ENCODE measurements around the gene S100A5. TPM values are rescaled to one million over a fixed set of nuclear protein-coding genes. Genes with fewer than 3 reads are reported as not detected.

S100A5 gene
- total RNA-seq, 4 donors from 2014 or later, result not detected

DNA sequence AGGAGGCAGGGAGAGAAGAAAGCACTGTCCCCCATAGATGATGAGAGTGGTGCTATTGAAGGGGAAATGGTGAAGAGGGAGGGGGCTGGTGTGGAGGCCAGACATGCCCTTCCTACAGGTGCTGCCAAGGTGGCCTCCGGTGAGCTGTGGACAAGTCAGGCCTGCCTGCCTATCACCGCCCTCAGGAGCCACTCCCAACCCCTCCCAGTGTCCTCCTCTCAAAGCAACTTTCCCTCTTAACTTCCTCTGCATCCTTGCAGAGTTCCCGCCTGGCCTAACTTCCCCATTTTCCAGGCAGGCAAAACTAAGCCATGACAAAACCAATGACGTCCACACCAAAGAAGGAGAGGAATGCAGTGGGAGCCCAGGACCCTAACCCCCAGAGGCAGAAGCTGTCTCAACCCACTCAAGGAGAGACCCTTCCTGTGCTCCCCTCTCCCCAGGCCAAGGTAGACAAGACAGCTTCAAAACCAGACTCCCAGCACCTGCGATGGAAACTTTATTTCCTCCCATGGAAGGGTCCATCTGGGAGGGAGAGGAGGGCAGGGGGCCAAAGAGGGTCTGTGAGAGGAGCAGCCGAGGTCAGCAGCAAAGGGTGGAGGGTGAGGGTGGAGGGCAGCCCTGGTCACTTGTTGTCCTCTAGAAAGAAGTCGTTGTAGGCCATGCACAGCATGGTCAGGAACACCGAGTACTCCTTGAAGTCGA is 3.9 kb downstream of the S100A5 start:
- TF ChIP-seq POLR2A (IDR thresholded peaks at IDR 0.05), result peak in 1 of 2 donors; percentile 61
- TF ChIP-seq, protein P1, sequence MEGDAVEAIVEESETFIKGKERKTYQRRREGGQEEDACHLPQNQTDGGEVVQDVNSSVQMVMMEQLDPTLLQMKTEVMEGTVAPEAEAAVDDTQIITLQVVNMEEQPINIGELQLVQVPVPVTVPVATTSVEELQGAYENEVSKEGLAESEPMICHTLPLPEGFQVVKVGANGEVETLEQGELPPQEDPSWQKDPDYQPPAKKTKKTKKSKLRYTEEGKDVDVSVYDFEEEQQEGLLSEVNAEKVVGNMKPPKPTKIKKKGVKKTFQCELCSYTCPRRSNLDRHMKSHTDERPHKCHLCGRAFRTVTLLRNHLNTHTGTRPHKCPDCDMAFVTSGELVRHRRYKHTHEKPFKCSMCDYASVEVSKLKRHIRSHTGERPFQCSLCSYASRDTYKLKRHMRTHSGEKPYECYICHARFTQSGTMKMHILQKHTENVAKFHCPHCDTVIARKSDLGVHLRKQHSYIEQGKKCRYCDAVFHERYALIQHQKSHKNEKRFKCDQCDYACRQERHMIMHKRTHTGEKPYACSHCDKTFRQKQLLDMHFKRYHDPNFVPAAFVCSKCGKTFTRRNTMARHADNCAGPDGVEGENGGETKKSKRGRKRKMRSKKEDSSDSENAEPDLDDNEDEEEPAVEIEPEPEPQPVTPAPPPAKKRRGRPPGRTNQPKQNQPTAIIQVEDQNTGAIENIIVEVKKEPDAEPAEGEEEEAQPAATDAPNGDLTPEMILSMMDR (IDR thresholded peaks at IDR 0.05), result no peak
- peak in 2 of 3 donors; percentile 80 to 83 for DNase-seq
- Histone ChIP-seq H3K9me3 (no peaks in the 10 kb centered on the region), H3K36me3 (no peaks in the 10 kb centered on the region), H3K27ac (peak overlapping the region; percentile 95 to 99 (median 97)), H3K27me3 (no peaks in the 10 kb centered on the region), H3K4me3 (peak overlapping the region; percentile 70 to 89 (median 76)), H3K4me1 (peaks cover 6 to 72% (median 21%) of the 10 kb centered on the region in 4 donors)

DNA sequence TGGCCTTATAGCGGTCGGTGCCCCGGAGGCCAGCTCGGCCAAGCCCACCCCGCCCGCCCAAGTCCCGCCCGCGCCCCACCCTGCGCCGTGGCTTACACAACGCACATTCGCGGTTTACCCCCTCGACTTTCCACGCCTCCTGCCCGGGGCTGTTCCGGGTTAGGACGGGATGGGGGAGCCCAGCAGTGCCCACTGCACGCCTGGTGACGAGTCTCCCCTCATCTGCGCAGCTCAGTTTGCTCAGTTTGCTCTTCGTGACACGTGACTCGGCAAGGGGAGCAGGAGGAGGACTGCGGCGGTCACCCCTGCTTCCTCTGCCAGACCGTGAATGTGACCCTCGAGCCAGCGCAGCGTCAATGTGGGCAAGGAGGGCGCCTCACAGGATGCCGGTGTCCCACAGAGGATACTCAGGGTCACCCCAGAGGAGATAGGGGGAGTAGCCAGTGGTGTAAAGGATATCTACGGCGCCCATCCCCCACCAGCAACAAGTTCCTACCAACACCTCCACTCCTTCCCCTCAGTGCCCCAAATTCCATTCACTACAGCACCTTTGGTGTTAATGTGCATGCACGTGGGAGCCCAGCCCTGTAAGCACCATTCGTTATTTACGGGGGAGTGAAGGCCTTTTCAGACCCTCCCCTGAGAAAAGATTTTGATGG is 4.6 kb downstream of the S100A5 start:
- Histone ChIP-seq H3K36me3 (no peaks in the 10 kb centered on the region), H3K9me3 (no peaks in the 10 kb centered on the region), H3K4me3 (peak overlapping the region; percentile 70 to 89 (median 76)), H3K27me3 (no peaks in the 10 kb centered on the region), H3K4me1 (peaks cover 6 to 70% (median 19%) of the 10 kb centered on the region in 4 donors), H3K27ac (peak overlapping the region; percentile 95 to 99 (median 97))
- TF ChIP-seq, protein P1 (IDR thresholded peaks at IDR 0.05), result no peak
- TF ChIP-seq POLR2A (IDR thresholded peaks at IDR 0.05), result peak; percentile 64 to 72
- peak; percentile 80 to 92 (median 92) for DNase-seq

DNA sequence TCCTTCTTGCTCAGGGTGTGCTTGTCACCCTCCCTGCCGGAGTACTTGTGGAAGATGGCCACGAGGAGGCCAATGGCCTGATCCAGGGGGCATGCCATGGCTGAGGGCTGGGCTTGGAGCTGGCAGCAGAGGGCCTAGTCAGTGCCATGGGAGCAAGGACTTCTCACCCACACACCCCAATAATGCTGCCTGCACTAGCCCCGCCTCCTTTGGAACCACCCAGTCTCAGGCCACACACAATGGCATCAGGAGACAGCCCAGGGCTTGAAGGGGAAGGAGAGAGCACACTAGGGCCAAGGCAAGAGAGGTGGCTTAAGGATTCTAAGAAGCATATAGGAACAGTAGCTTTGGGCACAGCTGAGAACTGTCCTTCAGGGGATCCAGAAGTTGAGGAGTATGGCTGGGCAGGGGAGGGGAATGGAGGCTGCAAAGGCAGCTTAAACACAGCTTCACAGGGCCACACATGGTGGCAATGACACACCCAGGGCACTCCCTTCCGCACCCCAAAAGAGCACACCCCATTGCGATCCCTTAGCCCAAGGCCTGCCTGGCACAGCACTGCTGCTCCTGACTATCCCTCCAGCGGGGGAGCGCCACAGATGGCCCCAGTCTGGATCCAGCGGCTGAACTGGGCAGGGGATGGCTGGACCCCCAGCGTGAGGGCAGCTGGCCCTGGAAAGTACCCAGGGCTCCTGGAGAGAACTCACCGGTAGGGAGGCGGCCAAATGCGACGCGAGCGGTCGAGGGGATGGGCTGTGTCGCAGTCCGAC is 5.3 kb downstream of the S100A5 start, which contains the start of gene S100A6:
Gene S100A6 (minus strand): TSS at position 750 of the 770 bp plus-strand sequence. CDS start 652 bp downstream, at position 98.
- DNase-seq, result peak; percentile 67 to 86 (median 84)
- peaks cover 6 to 63% (median 13%) of the 10 kb centered on the region in 4 donors for H3K4me1 ChIP-seq
- TF ChIP-seq, protein P1 (IDR thresholded peaks at IDR 0.05), result peak in 2 of 6 experiments; percentile 9 to 15
- TF ChIP-seq POLR2A (IDR thresholded peaks at IDR 0.05), result peak; percentile 51 to 53

DNA sequence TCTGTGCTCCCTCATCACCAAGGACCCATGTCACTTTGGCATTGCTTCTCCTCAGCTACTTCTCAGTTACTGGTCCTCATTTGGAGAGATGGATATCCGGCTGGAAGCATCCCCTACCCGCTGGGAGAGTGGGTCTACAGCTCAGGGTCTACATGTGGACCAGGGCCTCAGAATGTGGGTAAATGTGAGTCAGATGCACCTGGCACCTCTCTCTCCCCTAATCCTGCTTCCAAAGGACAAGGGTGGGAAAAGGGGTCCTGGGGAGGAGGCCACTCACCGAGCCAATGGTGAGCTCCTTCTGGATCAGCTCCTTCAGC is 5.9 kb downstream of the S100A5 start:
- no peak for DNase-seq
- TF ChIP-seq, protein P1 (IDR thresholded peaks at IDR 0.05), result no peak
- TF ChIP-seq POLR2A (IDR thresholded peaks at IDR 0.05), result no peak
- peak overlapping the region; percentile 70 to 89 (median 76) for H3K4me3 ChIP-seq
- H3K27ac ChIP-seq, result peak overlapping the region; percentile 95 to 99 (median 97)
- H3K36me3 ChIP-seq, result no peaks in the 10 kb centered on the region
- H3K4me1 ChIP-seq, result peaks cover 6 to 58% (median 13%) of the 10 kb centered on the region in 4 donors
- no peaks in the 10 kb centered on the region for H3K9me3 ChIP-seq
- no peaks in the 10 kb centered on the region for H3K27me3 ChIP-seq

More for the DNA sequence above, 5.3 kb downstream of the S100A5 start, which contains the start of gene S100A6:
- Histone ChIP-seq H3K36me3 (no peaks in the 10 kb centered on the region), H3K27me3 (no peaks in the 10 kb centered on the region), H3K27ac (peak within 1 kb of the TSS; percentile 95 to 99 (median 97)), H3K4me3 (peak within 1 kb of the TSS; percentile 70 to 89 (median 76)), H3K9me3 (no peaks in the 10 kb centered on the region)

DNA sequence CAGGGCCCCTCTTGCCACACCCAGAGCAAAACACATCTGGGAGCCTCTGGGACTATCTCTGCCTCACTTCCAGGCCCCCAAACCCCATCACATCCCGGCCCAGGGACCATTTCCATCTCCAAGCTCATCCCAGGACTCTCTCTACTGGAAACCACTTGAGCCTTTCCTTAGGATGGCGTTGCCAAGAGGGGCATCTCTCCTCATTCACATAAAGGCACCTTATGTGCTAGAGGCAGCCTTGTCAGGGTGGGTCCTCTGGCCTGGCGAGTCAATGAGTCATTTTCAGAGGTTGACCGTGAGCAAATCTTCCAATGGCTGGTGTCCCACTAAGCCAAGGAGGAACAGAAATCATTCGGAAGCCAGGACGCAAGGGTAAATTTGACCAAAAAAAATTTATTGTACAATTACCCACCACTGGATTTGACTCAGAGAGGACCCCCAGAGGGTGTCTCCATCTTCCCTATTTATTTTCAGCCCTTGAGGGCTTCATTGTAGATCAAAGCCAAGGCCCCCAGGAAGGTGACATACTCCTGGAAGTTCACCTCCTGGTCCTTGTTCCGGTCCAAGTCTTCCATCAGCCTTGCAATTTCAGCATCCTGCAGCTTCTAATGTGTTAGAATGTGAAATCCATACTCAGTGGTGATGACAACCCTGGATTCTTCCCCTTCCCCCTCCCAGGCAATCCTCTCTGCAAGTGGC is 6.4 kb downstream of the S100A5 start:
- H3K9me3 ChIP-seq, result no peaks in the 10 kb centered on the region
- DNase-seq, result peak in 1 of 3 donors; percentile 38
- TF ChIP-seq, protein P1 (IDR thresholded peaks at IDR 0.05), result no peak
- no peak for TF ChIP-seq POLR2A (IDR thresholded peaks at IDR 0.05)
- H3K4me1 ChIP-seq, result peaks cover 6 to 58% (median 13%) of the 10 kb centered on the region in 4 donors
- H3K27ac ChIP-seq, result peak overlapping the region; percentile 95 to 99 (median 97)
- H3K36me3 ChIP-seq, result no peaks in the 10 kb centered on the region
- peak overlapping the region; percentile 70 to 89 (median 76) for H3K4me3 ChIP-seq
- H3K27me3 ChIP-seq, result no peaks in the 10 kb centered on the region
